Fibroblast of upper back skin (primary cell): ENCODE results near the gene PFDN1.

Experiments used
- DNase-seq: peaks from one replicate; pipeline ENCODE4 v3.0.0-alpha.2; 2013

PFDN1 gene

DNA sequence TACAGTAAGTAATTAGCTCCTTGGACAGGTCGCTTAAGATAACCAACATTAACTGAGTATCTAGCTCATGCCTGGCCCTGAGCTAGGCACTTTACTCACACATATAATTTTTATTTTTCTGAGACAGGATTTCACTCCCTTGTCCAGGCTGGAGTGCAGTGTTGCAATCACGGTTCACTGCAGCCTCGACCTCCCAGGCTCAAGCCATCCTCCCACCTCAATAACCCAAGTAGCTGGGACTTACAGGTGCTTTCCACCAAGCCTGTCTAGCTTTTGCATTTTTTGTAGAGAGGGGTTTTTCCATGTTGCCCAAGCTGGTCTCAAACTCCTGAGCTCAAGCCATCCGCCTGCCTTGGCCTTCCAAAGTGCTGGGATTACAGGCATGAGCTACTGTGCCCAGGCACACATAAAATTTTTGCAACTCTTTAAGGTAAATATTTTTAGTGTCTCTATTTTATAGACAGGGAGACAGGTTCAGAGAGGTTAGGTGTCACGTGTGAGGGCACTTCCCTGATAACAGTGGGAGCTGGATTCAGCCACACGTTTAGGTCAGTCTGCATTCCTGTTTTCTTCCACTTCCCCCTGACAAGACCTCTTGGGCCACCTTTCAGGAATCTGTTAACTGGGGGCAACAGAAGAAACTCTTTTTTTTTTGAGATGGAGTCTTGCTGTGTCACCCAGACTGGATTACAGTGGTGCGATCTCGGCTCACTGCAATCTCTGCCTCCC is 25.3 kb upstream of the PFDN1 start:
- no peak for DNase-seq

DNA sequence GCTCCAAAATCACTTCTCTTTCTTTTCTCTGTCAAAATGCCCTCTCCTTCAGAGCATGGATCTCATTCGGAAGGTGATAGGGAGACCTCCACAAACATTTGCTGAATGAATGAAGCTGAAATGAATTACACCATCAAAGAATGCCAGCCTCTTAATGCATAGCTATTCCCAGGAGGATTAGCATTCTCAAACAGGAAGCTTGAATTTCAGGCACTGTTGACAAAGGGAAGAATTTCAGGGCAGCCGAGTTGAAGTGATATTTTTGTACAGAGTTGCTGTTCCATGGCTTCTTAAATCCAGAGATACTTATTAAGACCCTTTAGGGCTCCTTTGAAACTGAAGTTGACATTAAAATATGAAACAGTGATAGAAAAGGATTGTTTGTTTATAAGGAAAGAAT is 24.7 kb upstream of the PFDN1 start:
- DNase-seq, result peak; percentile 65

DNA sequence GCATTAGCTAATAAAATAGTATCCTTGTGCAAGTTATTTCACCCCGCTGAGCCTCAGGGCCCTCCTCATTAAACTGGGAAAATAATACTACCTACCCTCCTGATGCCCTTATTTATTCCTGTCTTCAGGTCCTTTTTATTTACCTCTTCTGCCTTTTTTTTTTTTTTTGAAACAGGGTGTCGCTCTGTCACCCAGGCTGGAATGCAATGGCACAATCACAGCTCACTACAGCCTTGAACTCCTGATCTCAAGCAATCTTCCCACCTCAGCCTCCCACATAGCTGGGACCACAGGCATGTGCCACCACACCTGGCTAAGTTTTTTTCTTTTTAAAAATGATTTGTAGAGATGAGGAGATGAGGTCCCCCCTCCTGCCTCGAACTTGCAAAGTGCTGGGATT is 22.6 kb upstream of the PFDN1 start:
- DNase-seq, result no peak

DNA sequence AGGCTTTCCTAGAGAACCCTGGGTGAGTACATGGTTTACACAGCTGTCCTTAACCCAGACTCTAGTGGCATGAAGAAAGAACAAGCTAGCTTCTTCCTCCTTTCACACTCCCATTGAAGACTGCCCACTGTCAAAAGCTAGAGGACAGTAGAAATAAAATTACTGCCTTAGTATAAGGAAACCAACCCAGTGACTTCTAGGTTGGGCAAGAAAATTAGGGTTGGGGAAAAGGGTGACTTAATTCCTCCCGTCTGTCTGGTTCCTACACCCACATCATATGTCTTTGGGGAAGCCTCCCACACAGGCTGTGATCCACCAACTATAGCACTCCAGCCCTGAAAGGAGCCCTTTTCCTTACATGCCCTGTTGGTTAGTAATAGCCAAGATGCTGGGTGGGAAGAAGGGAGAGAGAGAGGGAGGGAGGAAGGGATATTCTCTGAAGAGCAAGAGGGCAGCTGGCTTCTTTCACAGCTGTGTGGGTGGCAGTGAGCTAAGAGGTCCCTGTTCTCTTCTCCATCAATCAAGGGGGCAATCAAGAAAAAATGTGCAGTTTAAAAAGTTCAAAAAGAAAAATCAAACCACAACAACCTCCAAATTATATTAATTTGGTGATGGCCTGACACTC is 21.8 kb upstream of the PFDN1 start:
- DNase-seq, result peak; percentile 83

DNA sequence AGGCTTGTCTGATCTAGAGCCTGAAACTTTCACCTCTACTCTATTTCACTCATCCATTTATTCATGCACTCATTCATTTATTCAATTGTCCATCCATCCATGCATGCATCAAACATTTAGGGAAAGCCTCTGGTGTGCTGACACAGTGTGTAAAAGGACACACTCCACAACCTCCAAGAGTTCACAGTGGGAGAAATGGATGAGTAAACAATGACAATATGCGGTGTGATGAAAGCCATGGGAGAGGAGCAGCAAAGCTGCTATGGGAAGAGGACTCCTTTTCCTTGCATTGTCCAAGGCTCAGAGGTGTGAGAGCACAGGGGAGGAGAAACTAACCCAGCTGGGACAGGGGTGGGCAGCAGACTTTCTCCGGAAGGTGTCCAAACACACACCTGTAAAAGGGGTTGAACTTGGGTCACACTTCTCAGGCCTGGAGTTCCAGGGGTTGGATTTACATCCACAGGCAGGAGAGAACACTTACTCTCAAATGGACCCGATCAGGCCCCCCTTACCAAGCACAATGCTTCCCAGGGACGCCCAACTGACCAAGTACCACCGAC is 21.2 kb upstream of the PFDN1 start:
- no peak for DNase-seq

DNA sequence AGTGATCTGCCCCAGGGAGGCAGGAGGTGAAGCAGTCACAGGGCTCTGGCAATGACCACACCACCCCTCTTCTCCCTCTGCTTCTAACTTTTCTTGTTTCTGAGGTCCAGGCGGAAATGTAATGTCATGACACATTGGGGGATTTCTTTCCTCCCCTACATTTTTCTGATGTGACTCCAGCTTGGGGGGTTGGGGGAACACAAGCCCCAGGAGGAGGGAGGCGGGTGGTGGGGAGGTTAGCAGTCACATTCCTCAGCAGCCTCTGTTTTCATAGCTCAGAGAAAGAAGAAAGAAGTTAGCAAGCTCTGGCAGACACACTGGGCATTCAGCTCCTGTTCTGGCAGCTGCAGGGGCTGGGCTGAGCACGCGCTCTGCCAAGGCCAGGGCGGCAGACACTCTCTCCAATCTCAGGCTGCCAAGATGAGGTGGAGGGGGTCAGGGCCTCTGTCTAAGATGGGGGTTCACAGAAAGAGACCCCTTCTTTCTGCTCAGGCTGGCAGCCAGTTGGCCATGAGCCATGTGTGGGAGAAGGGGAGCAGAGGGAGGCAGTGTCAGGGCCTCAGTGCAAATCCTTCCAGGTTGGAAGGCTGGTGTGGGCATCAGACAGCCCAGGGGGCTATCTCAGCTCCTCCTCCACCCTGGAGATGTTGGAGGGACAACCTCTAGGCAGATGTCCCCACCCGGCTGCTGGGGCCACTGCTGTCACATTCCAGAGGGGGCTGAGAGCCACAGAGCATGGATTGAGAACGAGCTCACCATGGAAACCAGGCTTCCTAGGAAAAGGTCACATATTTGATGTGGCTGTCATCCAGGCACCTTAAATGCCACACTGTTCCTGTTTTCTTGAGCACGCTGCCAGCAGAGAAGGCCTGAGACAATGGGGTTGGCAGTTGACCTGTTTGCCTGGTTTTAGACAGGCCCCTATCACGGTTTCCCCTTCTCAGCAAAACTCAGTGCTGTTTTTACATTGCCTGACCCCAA is 20.1 kb upstream of the PFDN1 start:
- DNase-seq, result peak; percentile 98

DNA sequence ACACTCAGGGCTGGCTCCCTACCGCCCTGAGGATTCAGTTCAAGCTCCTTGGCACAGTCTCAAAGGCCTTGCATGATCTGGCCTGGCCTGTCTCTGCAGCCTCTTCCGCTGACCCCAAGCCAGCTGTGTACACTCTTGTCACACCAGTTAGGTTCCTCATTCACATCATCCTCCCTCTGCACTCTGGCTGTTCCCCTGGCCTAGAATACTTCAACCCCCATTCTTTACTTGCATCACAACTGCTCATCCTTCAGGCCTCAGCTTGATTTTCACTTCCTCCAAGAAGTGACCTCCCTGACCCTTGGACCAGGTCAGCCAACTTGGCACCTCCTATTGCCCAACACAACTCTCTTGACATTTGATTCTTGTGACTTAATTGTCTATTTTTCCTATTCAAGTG is 18.9 kb upstream of the PFDN1 start:
- DNase-seq, result no peak

DNA sequence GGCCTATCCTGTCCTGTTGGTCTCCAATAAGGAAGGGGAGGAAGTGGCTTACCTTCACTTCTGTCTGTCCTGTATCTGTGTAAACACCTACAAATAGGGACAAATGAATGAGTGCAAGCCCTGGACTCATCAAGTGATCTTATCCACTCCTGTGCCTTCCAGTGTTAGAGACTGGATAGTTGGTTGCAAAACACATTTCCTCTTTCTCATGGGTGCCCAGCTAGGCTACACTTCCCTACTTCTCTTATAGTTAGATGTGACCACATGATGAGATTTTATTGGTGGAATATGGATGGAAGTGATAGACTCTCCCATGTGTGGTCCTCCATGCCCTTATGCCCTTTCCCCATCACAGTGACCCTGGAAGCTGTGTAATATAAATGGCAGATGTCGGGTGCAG is 16.9 kb upstream of the PFDN1 start:
- DNase-seq, result no peak

DNA sequence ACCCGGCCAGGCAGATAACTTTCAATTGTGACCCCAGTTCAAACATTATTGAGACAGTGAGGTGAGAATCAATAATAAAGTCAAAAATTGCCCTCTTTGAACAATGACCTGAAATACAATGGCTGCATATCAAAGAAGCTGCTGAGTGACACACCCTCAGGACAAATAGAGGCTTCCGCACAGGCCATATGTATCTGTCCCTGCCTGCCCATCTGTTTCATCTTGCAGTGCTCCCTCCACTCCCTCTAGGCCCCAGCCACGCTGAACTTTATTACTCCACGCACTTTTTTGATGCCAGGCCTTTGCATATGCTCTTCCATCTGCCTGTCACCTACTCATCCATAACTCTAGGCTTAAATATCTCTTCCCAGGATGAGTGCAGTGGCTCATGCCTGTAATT is 15.9 kb upstream of the PFDN1 start:
- no peak for DNase-seq

DNA sequence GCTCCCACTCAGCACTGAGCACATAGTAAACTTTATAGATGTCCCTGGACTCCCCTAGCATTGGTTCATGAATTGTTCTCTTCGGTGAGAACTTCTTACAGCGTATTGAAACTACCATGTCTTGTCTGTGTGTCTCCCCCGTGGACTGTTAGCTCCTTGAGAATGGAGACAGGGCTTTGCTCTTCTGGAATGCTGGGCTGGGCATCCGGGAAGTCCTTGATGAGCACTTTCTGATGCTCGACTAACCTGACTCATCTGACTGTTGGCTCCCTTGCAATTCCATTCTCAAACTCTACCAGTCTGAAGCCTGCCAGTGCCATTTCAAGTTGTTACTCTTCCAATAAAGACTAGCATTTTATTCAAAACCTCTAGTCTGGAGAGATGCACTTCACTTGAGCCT is 15.0 kb upstream of the PFDN1 start:
- DNase-seq, result peak; percentile 47

DNA sequence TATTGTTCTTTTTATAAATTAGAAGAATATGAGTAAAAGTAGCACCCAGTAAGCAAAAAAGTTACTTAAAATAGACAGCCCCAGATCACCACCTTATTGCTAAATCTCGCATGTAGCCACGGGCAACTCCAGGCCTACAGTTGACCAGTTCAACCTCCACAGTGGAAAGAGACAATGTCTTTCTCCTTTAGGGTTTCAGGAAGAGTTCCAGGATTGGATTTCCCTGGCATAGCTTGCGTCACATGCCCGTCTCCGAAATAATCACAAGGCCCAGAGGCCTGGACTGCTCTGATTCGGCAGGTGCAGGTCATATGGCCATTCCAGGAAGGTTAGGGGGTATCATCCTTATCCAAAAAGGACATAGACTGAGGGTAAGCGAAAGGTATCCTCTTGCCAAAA is 9.9 kb upstream of the PFDN1 start:
- no peak for DNase-seq

DNA sequence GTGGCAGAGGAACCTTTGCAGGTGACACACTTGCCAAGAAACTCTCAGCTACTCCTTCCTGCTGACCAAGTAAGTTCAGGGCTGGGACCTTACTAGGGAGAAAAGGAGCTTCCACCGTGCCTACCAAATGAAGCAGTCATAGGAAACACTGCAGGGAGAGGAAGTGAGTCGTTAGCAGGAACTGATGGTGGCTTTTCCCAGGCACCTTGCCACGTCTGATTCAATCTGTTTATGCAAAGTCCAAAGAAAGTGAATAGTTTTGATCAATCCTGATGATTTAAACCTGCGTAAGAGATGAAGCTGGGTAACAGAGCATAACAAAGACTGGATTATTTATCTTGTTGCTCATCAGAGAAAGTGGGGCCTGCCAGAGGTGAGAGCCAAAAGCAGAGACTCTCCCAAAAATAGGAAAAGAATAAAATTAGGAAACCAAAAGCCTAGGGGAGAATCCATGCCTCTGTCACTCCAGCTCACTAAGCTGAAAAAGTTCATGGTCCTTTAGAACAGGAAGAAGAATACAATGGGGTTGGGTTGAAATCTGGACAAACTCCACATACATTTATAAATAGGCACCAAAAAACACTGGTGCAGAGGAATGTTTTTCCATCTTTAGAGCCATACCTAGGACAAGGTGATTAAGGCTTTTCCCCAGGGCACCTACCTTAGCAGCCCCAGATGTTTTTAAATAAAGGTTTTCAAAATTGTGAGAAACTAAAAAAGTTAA is 9.3 kb upstream of the PFDN1 start:
- DNase-seq, result peak; percentile 91

DNA sequence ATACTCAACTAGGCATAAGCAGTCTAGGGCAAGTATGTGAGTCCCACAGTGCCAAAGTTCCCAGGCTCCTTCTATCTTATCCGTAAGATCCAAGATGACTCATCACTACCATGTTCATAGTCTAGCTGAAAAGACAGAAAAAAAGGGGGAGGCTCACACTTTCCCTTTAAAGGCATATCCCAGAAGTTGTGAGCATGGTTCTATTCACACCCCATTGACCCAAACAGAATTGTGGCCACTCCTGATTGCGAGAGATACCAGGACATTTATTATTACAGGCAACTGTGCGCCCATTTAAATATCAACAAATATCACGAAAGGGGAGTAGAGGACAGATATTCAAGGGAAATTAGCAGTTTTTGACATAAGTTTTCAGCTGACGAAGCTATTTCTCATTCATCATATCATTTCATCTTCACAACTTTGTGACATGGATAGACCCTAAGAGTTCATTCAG is 8.1 kb upstream of the PFDN1 start:
- DNase-seq, result peak; percentile 80

DNA sequence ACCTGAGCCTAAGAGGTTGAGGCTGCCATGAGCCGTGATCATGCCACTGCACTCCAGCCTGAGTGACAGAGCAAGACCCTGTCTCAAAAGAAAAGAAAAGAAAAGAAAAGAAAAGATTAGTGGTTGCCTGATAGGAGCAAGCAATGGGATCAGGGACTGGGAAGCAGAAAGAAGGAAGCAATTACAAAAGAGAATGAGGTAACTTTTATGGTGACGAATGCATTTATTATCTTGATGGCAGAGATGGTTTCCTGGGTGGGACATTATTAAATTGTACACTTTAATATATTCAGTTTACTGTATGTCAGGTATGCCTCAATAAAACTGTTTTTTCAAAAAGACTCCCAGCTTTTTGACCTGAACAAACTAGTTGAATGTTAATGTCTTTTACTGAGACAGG is 7.5 kb upstream of the PFDN1 start:
- no peak for DNase-seq

DNA sequence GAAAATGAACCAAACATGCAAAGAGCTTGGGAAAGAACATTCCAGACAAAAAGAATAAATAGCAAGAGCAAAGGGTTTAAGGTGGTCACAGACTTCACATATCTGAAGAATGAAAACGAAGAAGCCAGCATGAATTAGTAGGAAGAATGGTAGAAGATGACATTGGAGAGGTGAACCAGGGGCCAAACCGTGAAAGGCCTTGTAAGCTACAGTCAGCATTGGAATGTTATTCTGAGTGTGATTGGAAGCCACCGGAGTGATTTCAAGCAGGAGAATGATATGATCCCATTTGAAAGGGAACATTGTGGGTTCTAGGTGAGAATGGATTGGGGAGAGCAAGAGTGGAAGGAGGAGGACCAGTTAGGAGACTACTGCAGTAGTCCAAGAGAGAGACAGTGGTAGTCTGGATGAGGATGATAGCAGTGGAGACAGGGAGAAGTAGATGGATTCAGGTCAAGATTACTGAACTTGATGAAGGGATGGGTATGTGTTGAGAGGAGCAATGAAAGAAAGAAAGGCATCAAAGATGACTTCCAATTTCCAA is 6.9 kb upstream of the PFDN1 start:
- DNase-seq, result no peak

DNA sequence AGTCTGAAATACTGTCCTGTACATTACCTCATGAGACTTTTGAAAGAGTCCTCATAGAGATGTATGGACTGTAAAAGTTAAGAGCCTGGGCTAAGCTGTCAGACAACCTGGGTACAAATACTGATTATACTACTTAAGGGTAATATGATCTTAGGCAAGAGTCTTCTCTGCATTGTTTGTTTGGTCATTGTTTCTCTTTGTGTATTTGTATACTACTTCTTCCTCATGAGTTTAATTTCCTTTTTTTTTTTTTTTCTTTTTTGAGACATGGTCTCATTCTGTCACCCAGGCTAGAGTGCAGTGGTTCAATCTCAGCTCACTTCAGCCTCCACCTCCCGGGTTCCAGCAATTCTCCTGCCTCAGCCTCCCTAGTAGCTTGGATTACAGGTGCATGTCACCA is 2.6 kb upstream of the PFDN1 start:
- DNase-seq, result no peak

DNA sequence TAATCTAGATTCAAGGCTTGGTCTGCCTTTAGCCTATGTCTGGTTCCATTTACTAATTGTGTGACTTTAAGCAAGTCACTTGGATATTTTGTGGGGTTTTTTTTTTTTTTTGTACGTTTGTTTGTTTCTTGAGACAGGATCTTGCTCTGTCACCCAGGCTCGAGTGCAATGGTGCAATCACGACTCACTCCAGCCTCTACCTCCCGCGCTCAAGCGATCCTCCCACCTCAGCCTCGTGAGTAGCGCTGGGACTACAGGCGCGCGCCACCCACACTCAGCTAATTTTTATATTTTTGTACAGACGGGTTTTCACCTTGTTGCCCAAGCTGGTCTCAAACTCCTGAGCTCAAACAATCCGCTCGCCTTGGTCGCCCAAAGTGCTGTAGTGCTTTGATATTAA is 1.1 kb upstream of the PFDN1 start:
- DNase-seq, result no peak

DNA sequence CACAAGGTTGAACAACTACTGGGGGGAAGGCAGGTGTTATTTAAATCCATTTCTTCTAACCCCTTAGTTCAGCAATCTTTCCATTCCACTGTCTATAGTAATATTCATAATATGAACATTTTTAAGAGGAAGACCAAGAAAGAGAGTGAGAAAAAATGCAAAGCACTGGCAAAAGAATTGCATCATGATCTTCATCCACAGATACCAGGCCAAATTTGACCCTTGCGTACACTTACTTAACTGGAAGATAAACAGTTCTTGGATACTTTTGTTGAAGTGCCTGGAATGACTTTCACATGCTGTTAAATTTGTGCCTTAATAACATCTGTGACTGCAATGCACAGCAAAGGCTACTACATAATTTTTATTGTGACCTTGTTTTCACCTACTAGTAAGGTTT is 1.8 kb downstream of the PFDN1 start:
- no peak for DNase-seq

DNA sequence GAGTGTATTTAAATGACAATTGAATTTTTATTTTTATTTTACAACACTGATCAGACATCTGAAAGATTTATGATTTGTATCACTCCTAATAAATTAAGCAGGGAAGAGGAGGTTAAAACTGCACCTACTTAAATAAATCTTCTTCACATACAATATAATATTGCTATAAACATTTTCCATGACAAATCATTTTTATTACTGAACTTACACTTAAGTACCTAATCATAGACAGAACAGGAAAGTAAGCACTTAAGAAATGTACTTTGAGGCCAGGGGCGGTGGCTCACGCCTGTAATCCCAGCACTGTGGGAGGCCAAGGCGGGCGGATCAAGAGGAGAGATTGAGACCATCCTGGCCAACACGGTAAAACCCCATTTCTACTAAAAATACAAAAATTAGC is 3.8 kb downstream of the PFDN1 start:
- DNase-seq, result no peak

DNA sequence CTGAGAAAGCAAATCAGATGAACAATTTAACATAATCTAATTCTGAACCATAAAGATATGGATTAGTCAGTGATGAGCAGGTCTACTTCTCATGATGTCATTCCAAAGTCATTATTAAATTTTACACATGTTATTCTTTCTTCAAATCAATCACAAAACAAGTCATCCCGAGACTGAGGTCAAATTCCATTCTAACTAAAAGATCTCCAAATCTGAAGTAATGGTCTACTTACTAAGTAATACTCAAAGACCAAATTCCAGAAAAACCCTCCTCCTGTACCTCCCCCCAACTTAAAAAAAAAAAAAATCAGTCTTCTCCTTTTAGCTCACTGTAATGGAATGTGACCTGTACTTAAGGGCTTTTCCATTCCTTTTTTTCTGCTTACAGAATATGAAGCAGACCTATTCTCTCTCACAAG is 4.7 kb downstream of the PFDN1 start:
- peak; percentile 90 for DNase-seq

DNA sequence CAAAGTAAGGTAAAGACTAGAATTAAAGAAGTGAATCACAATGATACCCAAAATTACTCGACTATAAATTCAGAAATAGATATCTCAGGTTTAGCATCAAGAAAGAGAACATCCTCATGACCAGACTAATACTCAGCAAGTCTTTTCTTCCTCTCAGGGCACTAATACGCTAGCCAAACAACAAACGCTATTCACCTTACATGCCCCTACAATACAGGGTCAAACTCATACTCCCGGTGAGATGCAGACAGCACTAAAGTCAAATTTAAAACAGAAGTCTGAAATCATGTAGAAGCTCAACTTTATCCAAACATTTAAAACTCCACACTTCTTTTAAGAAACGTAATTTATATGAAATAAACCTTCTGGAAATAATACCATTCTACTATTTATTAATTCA is 5.6 kb downstream of the PFDN1 start:
- no peak for DNase-seq

DNA sequence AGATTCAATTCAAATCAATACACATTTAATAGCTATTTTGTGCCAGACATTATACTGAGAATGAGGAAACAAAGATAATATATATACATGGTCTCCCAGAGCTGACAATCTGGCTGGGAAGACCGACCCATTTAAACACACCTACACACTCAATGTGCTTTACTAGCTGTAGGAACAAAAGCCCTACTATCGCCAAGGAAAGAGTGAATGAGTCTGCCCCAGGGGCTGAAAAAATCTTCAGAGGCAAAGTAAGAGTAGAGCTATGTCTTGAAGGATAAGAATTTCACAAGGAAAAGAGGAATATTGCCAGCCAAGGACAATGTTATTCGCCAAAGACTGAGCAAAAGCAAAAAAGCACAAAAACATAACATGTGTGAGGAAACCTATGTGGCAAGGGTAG is 6.6 kb downstream of the PFDN1 start:
- DNase-seq, result no peak
